ENCODE results near the gene CPNE6. TPM values are rescaled to one million over a fixed set of nuclear protein-coding genes. Genes with fewer than 3 reads are reported as not detected.

The CPNE6 gene
- total RNA-seq, 4 donors from 2014 or later: 0.29 TPM; not detected in 3

DNA sequence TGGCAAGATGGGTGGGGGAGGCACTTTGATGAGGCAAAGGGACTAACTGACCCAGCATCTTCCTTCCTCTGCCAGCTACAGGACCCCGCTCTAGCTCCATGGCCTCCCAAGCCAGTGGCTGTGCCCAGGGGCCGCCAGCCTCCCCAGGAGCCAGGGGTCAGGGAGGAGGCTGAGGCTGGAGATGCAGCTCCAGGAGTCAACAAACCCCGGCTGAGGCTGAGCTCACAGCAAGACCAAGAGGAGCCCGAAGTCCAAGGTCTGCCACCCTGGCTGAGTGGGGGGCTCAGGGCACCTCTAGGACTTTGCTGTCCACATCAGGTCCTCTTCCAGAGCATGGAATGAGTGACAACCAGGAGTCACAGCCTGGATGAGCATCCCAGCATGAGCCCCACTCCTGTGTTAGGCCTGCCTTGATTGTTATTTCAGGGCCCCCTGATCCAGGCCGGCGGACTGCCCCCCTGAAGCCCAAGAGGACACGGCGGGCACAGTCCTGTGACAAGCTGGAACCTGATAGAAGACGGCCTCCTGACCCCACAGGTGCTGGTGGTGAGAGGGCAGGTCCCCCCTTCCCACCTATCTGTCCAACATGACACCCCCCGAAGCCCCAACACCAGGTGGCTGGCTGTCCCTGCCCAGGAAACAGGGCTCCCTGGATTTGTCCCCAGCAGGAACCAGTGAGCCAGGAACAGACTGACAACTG is 2.5 kb upstream of the CPNE6 start:
- TF ChIP-seq, protein P1, sequence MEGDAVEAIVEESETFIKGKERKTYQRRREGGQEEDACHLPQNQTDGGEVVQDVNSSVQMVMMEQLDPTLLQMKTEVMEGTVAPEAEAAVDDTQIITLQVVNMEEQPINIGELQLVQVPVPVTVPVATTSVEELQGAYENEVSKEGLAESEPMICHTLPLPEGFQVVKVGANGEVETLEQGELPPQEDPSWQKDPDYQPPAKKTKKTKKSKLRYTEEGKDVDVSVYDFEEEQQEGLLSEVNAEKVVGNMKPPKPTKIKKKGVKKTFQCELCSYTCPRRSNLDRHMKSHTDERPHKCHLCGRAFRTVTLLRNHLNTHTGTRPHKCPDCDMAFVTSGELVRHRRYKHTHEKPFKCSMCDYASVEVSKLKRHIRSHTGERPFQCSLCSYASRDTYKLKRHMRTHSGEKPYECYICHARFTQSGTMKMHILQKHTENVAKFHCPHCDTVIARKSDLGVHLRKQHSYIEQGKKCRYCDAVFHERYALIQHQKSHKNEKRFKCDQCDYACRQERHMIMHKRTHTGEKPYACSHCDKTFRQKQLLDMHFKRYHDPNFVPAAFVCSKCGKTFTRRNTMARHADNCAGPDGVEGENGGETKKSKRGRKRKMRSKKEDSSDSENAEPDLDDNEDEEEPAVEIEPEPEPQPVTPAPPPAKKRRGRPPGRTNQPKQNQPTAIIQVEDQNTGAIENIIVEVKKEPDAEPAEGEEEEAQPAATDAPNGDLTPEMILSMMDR (IDR thresholded peaks at IDR 0.05): no peak
- no peak for TF ChIP-seq POLR2A (IDR thresholded peaks at IDR 0.05)
- Histone ChIP-seq H3K4me1 (peaks cover 12 to 18% of the 10 kb centered on the region in 2 donors), H3K36me3 (no peaks in the 10 kb centered on the region), H3K27ac (no peak overlapping the region), H3K27me3 (no peaks in the 10 kb centered on the region), H3K9me3 (no peaks in the 10 kb centered on the region), H3K4me3 (replicated peaks in 1 of 3) (no peak overlapping the region)
- DNase-seq: no peak
- intact Hi-C loops (cut with DNase I): no loop called here
- 85 to 100% methylated on average over 2 of the region's 10 CpGs for WGBS, 2 donors

DNA sequence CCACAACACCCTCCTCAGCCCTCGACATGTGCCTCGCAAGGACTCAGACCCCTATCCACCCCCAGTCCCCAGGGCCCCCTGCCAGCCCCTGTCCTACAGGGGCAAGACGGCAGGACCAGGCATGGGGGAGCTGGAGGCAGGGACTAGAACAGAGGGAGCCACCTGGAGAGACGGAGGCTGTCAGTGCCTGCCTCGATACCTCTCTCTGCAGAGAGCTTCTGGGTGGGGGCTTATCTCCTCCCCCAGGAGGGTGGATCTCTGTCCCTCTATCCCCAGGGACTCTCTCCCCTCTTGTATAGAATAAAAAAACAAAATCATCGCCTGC is 2.0 kb upstream of the CPNE6 start:
- no peak for DNase-seq
- H3K4me1 ChIP-seq: peaks cover 12 to 18% of the 10 kb centered on the region in 2 donors
- no peak overlapping the region for H3K4me3 ChIP-seq (replicated peaks in 1 of 3)
- no peaks in the 10 kb centered on the region for H3K36me3 ChIP-seq
- 91 to 94% methylated on average over 4 to 5 of the region's 6 CpGs for WGBS, 2 donors
- no peak for TF ChIP-seq POLR2A (IDR thresholded peaks at IDR 0.05)
- TF ChIP-seq, protein P1 (IDR thresholded peaks at IDR 0.05): no peak
- H3K9me3 ChIP-seq: no peaks in the 10 kb centered on the region
- intact Hi-C loops (cut with DNase I): no loop called here
- H3K27ac ChIP-seq: no peak overlapping the region
- H3K27me3 ChIP-seq: no peaks in the 10 kb centered on the region

DNA sequence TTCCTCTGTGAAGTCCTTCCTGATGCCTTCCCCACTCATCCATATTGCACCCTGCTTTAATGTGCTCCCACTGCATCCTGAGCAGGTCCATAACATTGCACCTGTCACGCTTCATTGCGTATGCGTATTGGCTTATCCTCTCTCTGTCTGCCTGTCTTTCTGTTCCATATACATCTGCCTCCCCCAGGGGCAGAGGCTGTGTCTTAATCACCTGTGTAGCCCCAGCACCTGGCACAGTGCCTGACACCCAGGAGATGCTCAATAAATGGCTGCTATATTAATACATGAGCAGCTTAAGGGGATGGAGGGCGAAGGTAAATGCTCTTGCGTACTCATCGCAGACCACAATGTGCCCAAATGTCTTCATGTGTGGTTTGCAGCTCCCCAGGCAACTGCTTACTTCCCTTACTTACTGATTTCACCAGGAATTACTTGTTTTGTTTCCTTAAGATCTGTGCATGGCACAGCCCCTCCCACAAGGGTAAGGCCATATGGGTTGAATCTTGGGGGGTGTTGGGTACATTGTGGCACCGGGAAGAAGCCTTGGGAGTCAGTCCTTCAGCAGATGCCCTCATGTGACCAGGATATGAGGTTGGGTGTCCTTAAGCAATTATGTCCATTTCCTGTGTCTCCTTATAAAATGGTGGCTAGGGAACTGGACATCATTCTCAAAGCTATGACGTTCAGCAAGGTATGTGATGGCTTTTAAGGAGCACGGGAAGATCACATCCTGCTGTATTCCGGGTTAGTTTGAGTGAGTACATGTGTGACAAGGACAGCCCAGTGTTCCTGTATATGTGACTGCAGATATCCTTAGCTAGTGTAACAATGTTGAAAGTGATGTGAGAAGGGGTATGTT is 848 bp upstream of the CPNE6 start:
- no peak for DNase-seq
- Histone ChIP-seq H3K4me3 (replicated peaks in 1 of 3) (no peak overlapping the region), H3K9me3 (no peaks in the 10 kb centered on the region), H3K27ac (no peak overlapping the region), H3K4me1 (peaks cover 12 to 18% of the 10 kb centered on the region in 2 donors), H3K27me3 (no peaks in the 10 kb centered on the region), H3K36me3 (no peaks in the 10 kb centered on the region)
- intact Hi-C loops (cut with DNase I): no loop called here
- WGBS, 2 donors: 79 to 83% methylated on average over 10 of the region's 10 CpGs
- TF ChIP-seq POLR2A (IDR thresholded peaks at IDR 0.05): no peak
- TF ChIP-seq, protein P1 (IDR thresholded peaks at IDR 0.05): no peak

DNA sequence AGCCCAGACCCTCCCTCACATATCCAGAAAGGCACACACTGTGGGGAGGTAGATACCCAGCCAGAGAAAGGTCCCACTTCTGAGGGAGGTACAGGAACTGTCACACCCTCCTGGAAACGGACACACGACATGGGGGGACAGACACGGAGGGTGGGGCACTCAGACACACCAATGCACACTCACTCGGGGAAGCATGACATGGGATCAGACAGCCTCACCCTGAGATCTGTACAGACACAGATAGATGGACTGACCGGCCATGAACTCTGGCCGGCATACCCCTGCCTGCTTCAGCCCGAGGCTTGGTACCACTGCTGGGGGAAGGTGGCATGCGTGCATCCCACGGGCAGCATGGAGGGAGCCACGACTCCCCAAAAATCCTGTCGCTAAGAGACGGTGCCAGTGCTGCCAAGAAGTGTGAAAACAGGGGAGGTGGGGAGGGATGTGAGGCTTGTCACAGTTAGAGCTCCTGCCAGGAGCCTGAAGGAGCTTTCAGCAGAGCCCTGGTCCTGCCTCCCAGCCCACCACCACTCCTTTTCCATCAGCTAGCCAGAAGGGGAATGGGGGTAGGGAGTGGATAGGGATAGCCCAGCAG is 571 bp downstream of the CPNE6 start:
- intact Hi-C loops (cut with DNase I): no loop called here
- Histone ChIP-seq H3K4me1 (peaks cover 12 to 18% of the 10 kb centered on the region in 2 donors), H3K27ac (no peak overlapping the region), H3K9me3 (no peaks in the 10 kb centered on the region), H3K4me3 (replicated peaks in 1 of 3) (no peak overlapping the region), H3K27me3 (no peaks in the 10 kb centered on the region), H3K36me3 (no peaks in the 10 kb centered on the region)
- DNase-seq: no peak
- WGBS, 2 donors: 73% methylated on average over 2 to 8 of the region's 12 CpGs
- TF ChIP-seq, protein P1 (IDR thresholded peaks at IDR 0.05): no peak
- no peak for TF ChIP-seq POLR2A (IDR thresholded peaks at IDR 0.05)
